Right ventricle myocardium superior (tissue), 1 donor: ENCODE results near the gene CYTH1. TPM values are rescaled to one million over a fixed set of nuclear protein-coding genes. Genes with fewer than 3 reads are reported as not detected.
A peak's percentile ranks its signal among the peaks of the same experiment; 100 is the strongest.

Source experiments
- ATAC-seq: fragments of 200-7000 bp; cut with Tn5 transposase; one replicate; pipeline ENCODE4 v1.9.1; 2020; ENCODE audit warnings: mild to moderate bottlenecking; ENCODE audit not compliant: poor library complexity
- DNase-seq: peaks from one replicate; pipeline ENCODE4 v3.0.0-alpha.2; 2020
- intact Hi-C: fragments of 100-400 bp; cut with DNase I; formaldehyde crosslinking; loops from one replicate; pipeline ENCODE4 v1.11.2; 2022
- total RNA-seq: library from RNA; stranded (reverse); fragmentation: NEBNext Ultra II Directional; extraction: Animal tissue kit (Norgen Biotek cat#: 25700); gene quantifications from one replicate; pipeline ENCODE4 v1.2.1, GENCODE V29; 2021
- donor health status: DM: no; HTN: yes; CAD: no; lungs with severe emphysema.

Gene CYTH1
- total RNA-seq, 1 donor from 2014 or later = 32.3 TPM

DNA sequence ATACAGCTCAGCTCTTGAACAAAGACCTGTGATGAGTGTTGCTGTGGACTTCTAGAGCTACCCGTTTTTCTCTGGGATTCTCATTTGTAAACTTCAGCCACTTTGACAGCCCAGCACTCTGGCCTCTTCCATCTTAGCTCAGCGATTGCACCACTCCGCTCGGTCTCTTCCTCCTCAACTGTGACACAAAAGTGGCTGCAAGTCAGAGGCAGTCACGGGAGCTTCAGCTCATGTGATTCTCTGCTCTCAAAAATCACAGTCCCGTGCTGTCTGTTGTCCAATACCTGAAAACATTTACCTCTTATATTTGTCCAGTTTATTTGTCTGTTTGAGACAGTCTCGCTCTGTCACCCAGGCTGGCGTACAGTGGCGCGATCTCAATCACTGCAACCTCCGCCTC is 129.2 kb downstream of the CYTH1 start:
- no peak for ATAC-seq
- DNase-seq = no peak
- intact Hi-C loops = no loop called here

DNA sequence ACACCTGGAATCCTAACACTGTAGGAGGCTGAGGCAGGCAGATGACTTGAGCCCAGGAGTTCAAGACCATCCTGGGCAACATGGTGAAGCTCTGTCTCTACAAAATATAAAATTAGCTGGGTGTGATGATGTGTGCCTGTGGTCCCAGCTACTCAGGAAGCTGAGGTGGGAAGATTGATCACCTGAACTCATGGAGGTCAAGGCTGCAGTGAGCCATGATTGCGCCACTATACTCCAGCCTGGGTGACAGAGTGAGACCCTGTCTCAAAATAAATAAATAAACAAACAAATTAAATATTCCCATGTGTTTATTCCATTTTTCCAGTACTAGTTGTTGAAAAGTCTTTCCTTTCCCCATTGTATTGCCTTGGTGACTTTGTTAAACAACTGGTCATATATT is 130.0 kb downstream of the CYTH1 start:
- DNase-seq = no peak
- ATAC-seq = no peak
- intact Hi-C loops = no loop called here

- intact Hi-C loops = no loop called here
- no peak for ATAC-seq
- no peak for DNase-seq
Observed at GRCh38 chr17:78651554-78651953, 130.5 kb downstream of the CYTH1 start.

GRCh38 chr17:78650093-78650715 is 131.9 kb downstream of the CYTH1 start:
- intact Hi-C loops = no loop called here
- DNase-seq = no peak
- no peak for ATAC-seq

- intact Hi-C loops = no loop called here
- no peak for DNase-seq
- no peak for ATAC-seq
Observed at GRCh38 chr17:78648293-78648692, 133.8 kb downstream of the CYTH1 start.

- intact Hi-C loops = no loop called here
- DNase-seq (no peak), ATAC-seq (no peak)
Observed at GRCh38 chr17:78647032-78647431, 135.0 kb downstream of the CYTH1 start.

DNA sequence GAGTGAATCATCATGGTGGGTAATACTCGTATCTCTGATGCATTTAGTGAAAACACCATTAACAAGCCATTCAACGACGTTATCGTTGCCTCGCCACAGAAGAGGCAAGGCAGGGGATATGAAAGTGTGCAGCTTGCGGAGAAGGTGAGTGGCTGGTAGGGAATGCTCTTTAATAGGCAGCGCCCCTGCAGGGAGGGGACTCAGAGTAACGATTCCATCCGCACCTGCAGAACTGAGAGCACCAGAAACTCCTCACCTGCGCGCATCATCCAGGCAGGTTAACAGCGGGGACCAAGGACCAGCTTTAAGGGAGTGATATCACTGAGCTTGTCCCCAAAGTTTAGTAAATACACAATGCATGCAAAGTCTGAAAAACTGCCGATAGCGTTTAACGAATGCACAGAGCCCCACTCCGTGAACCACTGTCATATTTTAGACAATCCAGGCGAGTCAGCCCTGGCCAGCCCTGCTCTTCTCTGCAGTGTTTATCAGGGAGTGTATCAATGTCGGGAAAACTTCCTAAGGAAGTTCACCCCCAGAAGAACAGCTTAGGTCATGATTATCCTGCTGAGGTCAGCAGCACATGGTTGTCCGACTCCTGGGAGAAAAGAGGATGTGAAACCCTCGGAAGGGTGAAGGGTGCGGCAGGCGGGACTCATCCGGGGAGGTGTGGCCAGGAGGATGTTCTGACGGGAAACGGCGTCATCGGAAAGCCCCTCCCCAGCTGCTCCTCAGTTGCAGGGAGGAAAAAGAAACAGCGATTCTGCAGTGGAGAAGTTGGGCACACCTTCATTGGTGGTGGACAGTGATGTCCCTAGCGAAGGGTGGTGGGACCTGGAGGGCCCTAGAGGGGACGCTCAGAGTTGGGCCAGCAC is 136.4 kb downstream of the CYTH1 start:
- intact Hi-C loops = no loop called here
- ATAC-seq (peak; percentile 90), DNase-seq (peak; percentile 87)

- no peak for DNase-seq
- ATAC-seq = no peak
- intact Hi-C loops = no loop called here
Observed at GRCh38 chr17:78644931-78645351, 137.1 kb downstream of the CYTH1 start.

GRCh38 chr17:78644224-78644623 is 137.8 kb downstream of the CYTH1 start:
- intact Hi-C loops = no loop called here
- ATAC-seq (no peak), DNase-seq (no peak)

DNA sequence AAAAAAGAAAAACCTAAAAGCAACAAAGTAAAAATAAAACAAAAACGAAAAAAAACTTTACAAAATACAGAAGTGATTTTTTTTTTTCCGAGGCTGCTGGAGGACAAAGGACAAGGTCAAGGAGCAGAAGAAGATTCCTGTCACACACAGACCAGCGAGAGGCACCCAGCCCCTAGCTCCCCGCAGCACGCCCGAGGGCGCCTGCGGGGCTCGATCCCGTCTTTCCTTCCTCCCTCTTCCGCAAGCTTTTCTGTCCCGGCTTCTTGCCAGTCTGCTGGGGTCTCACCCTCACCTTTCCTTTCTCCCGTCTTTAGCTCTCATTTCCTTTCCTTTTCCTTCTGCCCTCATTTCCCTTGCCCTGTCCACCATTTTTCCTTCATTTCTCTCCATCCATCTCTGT is 138.7 kb downstream of the CYTH1 start:
- DNase-seq = no peak

DNA sequence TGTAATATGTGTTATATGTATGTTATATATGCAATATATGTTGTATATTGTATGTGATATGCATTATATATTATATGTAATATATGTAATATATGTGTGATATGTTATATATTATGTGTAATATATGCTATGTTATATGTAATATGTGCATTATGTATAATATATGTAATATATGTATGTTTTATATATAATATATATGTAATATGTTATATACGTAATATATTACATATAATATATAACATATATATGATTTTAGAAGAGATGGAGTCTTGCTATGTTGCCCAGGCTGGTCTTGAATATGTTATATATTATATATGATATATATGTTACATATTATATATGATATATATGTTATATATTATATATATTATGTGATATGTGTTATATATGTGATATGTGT is 139.4 kb downstream of the CYTH1 start:
- ATAC-seq (no peak), DNase-seq (no peak)
- intact Hi-C loops = no loop called here

More for the DNA sequence above, 138.7 kb downstream of the CYTH1 start:
- no peak for ATAC-seq
- intact Hi-C loops = no loop called here

- ATAC-seq (no peak), DNase-seq (no peak)
- intact Hi-C loops = no loop called here
Observed at GRCh38 chr17:78641666-78642065, 140.4 kb downstream of the CYTH1 start.

DNA sequence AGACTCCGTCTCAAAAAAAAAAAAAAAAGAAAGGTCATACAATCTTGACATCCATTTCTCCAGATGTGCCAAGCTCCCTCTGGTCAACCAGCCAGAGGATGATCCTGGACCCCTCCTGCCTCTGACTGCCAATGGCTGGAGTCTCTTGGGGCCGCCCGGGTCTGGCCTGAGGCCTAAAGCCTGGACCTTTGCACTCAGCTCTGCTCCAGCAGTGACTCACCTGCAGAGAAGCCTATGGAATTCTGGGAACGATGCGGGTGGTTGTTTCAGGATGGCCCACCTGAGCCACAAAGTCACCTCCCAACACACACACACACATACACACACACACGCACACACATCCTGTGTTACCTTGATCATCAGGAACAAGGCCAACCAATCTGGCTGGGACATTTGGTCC is 140.8 kb downstream of the CYTH1 start:
- intact Hi-C loops = no loop called here

GRCh38 chr17:78640700-78641099 is 141.4 kb downstream of the CYTH1 start:
- DNase-seq = no peak
- intact Hi-C loops = no loop called here
- no peak for ATAC-seq

More for the DNA sequence above, 140.8 kb downstream of the CYTH1 start:
- no peak for DNase-seq
- ATAC-seq = no peak

DNA sequence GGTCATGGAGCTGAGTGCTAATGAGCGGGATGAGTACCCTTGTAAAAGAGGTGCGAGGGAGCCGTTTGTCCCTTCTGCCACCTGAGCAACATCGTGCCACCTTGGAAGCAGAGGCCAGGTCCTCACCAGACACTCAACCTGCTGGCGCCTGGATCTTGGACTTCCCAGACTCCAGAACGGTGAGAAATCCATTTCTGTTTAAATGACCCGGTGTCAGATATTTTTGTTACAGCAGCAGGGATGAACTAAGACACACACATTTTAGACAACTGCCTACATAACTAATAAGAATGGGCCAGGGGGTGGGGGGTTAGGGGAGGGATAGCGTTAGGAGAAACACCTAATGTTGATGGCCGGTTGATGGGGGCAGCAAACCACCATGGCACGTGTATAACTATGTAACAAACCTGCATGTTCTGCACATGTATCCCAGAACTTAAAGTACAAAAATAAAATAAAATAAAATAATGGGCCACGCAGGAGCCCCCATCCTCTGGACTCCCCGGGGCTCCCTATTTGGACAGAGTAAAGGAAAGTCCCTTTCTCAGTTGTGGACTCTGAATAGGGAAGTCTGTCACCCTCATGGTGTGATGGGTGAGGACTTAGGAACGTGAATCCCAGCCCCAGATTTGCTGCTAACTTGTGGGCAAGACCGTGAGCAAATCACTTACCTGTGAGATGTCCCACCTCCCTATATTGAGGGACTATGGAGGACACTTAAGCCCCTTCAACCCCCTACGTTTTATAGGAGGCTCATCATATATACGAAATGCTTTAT is 144.2 kb downstream of the CYTH1 start:
- DNase-seq (no peak), ATAC-seq (no peak)
- intact Hi-C loops = no loop called here

GRCh38 chr17:78637146-78637545 is 144.9 kb downstream of the CYTH1 start:
- ATAC-seq = no peak
- no peak for DNase-seq

GRCh38 chr17:78634154-78634553 is 147.9 kb downstream of the CYTH1 start:
- intact Hi-C loops = no loop called here
- ATAC-seq (no peak), DNase-seq (no peak)

More at GRCh38 chr17:78637146-78637545, 144.9 kb downstream of the CYTH1 start:
- intact Hi-C loops = no loop called here

DNA sequence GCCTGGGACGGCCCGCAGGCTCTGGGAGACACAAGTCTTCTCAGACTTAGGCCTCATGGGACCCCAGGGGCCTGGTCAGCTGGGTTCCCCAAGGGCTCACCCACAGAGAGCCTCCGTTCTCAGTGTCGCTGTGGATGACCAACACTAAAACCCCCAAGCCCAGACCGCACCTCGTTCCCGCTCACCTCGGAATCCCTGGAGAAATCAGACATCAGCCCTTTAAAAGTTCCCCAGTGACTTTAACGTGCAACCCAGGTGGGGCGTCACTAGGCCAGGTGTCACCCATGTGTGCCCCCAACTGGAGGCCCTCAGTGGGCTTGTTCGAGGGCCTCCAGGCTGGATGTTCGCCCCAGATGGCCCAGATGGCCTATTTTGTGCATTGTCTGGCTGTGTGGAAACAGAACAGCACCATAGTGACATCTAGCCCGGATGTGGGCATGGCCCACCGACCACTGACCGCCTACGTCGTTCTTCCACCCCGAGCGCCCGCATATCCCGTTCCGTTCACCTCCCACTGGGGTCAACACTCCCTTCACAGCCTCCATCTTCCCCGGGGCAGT is 152.6 kb downstream of the CYTH1 start:
- intact Hi-C loops = no loop called here
- ATAC-seq (no peak), DNase-seq (no peak)
